NCI-H146 treated with DMSO at 0.1 percent for 48 hours (cell line): ENCODE results near the gene EDDM3A.
"Not testable (repeated sequence)": the region's sequence is repeated elsewhere in the genome, so short reads cannot be mapped to it uniquely, and the experiment has no call there.

ENCODE experiments used
- DNase-seq: peaks from one replicate; lab custom pipeline; 2025; ENCODE audit not compliant: unreplicated experiment; lab: John Stamatoyannopoulos, UW

EDDM3A gene, protein sequence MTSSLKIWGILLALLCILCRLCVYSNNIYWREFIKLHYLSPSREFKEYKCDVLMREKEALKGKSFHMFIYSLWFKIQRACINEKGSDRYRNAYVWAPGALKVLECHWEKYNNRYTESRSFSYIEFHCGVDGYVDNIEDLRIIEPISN

GRCh38 chr14:20745571-20746358 is at the start of gene EDDM3A:
Gene EDDM3A, plus strand, starts transcription at chr14:20745887. Its CDS starts 1,694 bp downstream, at chr14:20747581.
- no peak for DNase-seq

DNA sequence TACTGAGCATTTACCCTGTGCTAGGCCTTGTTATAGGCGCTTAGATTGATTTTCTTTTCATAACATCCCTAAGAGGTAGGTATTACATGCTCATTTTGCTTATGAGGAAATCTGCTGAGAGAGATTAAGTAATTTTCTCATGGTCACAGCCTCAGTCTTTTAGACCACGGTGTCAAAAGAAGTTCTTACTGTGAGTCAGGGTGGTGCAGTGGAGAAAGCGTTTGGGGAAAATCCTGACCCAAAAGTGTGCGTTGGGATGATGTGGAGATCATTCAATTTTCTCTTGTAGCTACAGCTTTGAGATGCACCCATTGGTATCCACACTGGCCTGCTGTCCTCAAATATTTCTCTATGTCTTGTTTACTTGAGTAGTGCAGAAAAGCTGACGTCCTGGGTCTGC is 48.9 kb upstream of the EDDM3A start:
- DNase-seq = no peak

GRCh38 chr14:20697273-20698017 is 48.2 kb upstream of the EDDM3A start:
- DNase-seq = no peak

DNA sequence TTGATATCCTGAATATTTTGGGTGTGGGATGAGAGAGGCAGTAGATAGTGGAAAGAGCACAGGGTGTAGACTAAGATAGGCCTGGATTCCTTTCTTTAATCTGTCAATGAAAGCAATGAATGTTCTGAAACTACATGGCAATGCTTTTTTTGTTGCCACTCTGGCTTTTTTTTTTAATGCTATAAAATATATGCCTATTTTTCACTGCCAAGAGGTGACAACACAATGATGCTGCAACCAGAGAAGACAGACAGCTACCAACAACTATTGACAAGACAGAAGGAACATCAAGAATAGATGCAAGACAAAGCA is 47.7 kb upstream of the EDDM3A start:
- no peak for DNase-seq

GRCh38 chr14:20698934-20699333 is 46.8 kb upstream of the EDDM3A start:
- no peak for DNase-seq

GRCh38 chr14:20699931-20700330 is 45.8 kb upstream of the EDDM3A start:
- DNase-seq = no peak

- not testable (repeated sequence) for DNase-seq
These were observed 44.7 kb upstream of the EDDM3A start for GRCh38 chr14:20700965-20701364.

- DNase-seq = no peak
These were observed 38.9 kb upstream of the EDDM3A start for GRCh38 chr14:20706657-20707355.

DNA sequence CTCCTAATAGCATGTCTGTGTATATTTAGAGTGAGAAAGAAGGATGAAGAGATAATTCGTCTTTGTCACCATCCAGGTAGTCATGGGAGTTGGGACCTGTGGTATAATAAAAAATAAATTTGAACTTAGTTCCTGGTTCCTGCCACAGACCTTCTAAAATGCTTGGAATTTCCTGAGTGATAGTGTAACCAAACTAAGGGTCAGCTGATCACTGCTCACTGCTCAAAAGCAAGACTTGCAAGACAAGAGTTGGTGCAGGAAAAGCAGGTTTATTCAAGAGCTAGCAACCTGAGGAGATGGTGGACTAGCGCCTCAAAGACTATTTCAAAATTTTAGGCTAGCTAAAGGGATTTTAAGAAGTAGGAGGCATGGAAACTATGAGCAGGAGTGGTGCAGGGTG is 38.1 kb upstream of the EDDM3A start:
- DNase-seq = no peak

DNA sequence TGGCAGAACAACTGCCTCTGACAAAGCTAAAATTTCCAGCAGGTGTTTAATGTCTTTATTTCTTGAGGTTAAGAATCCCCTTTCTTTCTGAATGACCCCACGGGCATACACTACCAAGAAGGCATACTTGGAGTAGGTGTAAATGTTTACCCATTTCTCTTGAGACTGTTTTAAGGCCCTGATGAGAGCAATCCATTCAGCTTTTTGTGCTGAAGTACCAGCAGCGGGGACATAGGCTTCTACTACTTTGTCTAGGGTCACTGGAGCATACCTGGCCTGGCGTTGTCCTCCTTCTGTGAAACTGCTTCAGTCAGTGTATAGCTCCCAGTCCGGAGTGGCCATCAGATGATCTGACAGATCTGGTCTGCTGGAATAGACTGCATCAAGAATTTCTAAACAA is 34.4 kb upstream of the EDDM3A start:
- no peak for DNase-seq

DNA sequence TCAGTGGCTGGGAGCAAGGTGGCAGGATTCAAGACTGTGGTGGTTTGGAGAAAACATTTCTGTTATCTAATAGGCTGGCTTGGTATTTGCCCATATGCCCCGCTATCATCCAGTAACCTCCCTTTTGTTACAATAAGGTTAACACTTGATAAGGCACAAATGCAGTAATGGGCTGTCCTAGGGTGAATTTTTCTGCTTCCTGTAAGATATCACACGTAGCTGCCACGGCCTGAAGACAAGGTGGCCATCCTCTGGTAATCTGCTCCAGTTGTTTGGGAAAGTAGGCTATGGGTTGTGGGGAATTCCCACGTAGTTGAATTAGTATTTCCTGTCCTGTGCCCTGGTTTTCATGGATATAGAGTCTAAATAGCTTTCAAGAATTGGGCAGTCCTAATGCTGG is 34.0 kb upstream of the EDDM3A start:
- no peak for DNase-seq

DNA sequence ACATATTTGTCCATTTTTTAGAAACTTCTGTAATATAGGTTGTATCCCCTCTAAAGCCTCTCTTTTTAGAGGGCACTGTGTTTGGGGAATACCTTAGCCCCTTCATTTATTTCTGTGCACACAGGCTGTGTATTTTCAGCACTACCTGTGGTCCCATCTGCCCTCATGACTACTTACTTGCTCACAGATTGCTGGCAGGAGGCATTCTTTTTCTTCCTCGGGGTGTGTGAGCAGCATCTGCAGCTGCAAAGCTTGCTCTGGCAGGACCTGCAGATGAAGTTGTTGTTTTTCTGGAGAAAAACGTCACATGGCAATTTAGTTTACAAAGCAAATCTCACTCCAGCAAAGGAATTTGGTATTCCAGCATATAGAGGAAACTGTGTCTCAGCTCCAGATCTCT is 32.8 kb upstream of the EDDM3A start:
- DNase-seq = no peak

- no peak for DNase-seq
These were observed 31.0 kb upstream of the EDDM3A start for GRCh38 chr14:20714593-20715250.

DNA sequence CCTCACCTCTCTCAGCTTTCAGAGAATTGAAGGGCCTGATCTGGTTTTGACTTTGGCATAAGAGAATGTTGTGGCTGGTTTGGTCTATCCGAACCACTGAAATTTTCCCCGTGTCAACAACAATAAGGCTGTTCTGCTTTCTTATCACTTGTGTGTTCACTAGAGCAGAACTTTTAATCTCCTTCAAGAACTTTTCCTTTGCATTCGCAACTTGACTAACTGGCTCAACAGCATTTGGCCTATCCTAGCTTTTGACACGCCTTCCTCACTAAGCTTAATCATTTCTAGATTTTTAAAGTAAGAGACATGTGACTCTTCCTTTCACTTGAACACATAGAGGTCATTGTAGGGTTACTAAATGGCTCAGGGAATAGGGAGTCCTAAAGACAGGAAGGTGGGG is 25.9 kb upstream of the EDDM3A start:
- no peak for DNase-seq

- no peak for DNase-seq
These were observed 24.9 kb upstream of the EDDM3A start for GRCh38 chr14:20720741-20721140.

DNA sequence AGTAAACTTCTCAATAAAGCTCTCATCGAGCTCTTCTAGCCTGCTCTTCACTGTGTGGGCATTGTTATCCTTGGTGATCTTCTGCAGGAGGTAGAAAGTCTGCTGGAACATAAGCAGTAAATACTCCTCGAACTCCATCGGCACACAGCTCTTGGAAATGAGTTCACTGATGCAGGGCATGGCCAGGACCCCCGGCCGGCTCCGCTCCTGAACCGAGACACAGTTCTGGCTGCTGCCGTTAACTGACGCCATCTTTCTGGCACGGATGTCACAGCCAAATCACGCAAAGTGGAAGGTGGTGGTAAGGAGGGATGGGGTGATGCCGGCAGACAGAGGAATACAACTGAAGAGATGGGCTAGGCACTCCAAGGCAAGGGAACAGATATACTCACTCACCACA is 23.7 kb upstream of the EDDM3A start:
- DNase-seq = no peak

DNA sequence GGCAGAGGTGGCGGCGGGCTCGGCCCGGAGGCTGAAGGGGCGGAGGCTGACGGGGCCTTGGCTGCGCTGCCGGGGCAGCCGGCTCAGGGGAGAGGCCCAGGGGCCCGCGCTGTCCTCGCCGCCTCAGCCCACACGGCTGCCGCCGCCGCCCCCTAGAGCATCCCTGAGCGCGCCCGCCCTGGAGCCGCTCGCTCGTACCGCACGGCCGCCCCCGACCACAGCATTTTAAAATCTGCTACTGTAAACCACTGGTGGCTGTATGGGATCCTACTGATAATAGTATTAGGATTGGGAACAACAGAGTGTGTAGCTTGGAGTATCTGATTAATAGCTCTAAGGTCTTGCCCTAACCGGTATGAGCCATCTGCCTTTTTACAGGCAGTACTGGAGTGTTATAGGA is 22.2 kb upstream of the EDDM3A start:
- no peak for DNase-seq

GRCh38 chr14:20726121-20726520 is 19.6 kb upstream of the EDDM3A start:
- not testable (repeated sequence) for DNase-seq

GRCh38 chr14:20726531-20726930 is 19.2 kb upstream of the EDDM3A start:
- no peak for DNase-seq

GRCh38 chr14:20730891-20731290 is 14.8 kb upstream of the EDDM3A start:
- no peak for DNase-seq

DNA sequence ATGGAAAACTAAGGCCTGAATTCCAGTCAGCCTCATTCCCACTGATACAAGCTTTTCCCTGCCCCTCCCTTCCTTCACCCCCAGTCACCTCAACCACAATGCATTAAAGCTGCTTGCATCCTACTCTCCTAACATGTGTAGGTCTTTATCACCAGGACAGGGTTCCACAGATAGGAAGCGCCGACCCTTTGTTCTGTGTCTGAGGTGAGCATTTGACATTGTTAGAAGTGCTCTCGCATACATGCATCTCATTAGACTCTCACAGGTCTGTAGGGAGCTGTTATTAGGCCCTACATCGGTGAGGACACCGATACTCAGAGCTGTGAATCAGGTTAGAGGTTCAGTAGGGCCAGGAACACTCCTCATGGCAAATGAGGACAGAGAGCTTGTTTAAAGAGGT is 13.2 kb upstream of the EDDM3A start:
- no peak for DNase-seq
